Stimulated activated CD8-positive, alpha-beta memory T cell treated with anti-CD3 and anti-CD28 coated beads, Interleukin-7, amount 100 ng/mL, for 48 hours (primary cell): Measurements from ENCODE around the gene ARL6IP1.
"Not testable (repeated sequence)": the region's sequence is repeated elsewhere in the genome, so short reads cannot be mapped to it uniquely, and the experiment has no call there.

Experiments used
- DNase-seq, 2 donors: peaks; one replicate each; pipeline ENCODE4 v3.0.0-alpha.2; 2020; ENCODE audit warnings: low read depth in 1 of 2; ENCODE audit errors: extremely low read depth in 1 of 2

ARL6IP1 gene

GRCh38 chr16:18800293-18800692 lies 1.1 kb downstream of the ARL6IP1 start:
- DNase-seq = no peak

- DNase-seq = no peak
These were observed 1.8 kb downstream of the ARL6IP1 start for GRCh38 chr16:18799500-18799899.

- DNase-seq = no peak
These were observed 3.6 kb downstream of the ARL6IP1 start for GRCh38 chr16:18797746-18798145.

GRCh38 chr16:18796377-18796776 lies 5.0 kb downstream of the ARL6IP1 start:
- no peak for DNase-seq

- DNase-seq = no peak
These were observed 8.4 kb downstream of the ARL6IP1 start for GRCh38 chr16:18792836-18793433.

DNA sequence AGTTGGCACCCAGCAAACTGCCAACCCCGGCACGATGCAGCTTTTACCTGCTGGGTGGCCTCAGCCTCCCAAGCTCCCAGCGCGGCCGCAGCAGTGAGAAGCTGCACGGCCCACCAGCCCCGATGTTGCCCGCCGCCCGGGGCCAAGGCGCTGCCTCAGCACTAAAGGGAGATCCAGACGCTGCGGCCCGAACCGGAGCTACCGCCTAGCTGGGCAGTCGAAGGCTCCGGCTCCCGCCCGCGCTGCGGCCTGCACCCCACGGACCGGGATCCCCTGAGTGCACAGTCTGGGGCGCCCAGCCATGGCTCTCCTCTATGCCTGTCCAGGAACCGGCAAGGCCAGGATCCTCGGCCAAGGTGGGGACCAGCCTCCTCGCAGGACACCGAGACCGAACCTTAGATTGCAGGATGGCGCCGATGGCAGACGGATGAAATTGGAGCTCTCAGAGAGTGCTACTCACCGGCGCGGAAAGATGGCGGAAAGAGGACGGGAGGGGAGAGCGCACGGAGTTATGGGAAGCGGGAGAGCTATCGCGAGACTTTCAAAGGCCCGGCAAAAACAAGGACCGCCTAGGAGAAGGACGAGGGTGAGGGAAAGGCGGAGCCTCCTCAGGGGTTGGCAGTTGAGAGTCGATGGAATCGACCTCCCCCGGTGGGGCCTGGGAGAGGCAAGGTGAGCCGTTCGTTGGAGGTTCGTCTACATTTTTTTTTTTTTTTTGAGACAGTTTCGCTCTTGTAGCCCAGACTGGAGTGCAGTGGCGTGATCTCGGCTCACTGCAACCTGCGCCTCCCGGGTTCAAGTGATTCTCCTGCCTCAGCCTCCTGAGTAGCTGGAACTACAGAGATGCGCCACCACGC lies 11.3 kb downstream of the ARL6IP1 start, which contains the start of gene RPS15A:
TSS of gene RPS15A (minus strand) at position 485 of the 857 bp plus-strand sequence. CDS start 1,221 bp downstream, outside the sequence.
- peak; percentile 83 to 92 for DNase-seq

- no peak for DNase-seq
These were observed 11.9 kb downstream of the ARL6IP1 start for GRCh38 chr16:18789515-18789849.

DNA sequence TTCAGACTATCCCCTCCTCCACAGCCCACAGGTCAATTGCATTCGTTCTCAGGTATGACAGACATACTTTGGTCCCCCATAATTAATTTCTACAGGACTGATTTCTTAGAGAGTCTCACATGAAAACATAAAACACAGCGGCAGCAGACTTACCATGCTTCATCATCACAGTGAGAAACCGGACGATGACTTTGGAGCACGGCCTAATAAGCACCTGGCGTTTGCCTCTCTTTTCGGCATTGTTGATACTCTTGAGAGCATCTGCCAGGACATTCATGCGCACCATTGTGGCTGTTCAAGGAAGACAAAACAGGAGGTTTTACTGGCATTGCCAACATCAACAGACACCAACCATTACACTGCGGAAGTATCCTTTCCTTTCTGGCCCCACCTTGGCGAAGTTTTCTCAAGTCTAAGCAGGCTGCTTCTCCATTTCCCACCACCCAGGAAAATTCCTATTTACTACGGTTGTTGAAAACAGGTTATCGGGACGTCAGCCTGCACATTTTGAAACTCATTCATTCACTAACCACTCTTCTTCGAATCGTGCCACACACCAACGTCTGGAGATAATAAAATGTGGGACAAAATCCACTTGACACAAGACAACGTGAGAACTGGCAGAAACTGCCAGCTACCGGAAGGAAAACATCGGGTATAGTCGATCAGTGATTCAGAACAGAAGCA lies 12.4 kb downstream of the ARL6IP1 start:
- DNase-seq = no peak

DNA sequence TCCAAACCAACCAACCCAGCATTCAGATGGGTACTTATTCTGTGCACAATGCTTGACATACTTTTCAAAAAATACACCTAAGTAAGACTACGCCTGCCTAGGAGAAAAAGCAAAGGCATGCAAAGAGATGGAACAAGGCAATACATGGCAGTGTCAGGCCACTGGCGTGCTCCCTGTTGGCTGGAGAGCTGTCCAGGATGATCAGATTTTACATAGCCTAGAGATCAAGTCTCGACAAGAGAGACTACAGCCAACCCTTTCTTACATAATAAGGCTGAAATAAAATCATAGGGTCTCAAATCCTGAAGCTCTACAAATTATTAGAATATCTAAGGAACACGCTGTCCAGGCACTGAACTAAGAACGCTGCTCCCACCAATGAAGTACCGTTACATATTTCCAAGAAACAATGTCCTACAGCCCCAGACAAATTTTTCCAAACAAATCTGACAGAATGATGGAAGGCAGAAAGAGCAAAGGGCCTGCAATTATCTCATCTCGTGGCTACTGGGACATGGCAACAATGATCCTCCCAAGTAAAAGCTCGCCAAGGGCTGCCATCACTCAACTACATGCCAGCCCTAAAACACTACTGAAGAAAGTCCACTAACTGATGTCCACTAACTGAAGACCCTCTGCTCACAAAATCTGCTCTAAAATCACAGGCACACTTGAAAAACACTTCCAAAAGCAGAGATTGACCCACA lies 16.3 kb downstream of the ARL6IP1 start:
- DNase-seq = no peak

- no peak for DNase-seq
These were observed 17.7 kb downstream of the ARL6IP1 start for GRCh38 chr16:18783430-18784341.

DNA sequence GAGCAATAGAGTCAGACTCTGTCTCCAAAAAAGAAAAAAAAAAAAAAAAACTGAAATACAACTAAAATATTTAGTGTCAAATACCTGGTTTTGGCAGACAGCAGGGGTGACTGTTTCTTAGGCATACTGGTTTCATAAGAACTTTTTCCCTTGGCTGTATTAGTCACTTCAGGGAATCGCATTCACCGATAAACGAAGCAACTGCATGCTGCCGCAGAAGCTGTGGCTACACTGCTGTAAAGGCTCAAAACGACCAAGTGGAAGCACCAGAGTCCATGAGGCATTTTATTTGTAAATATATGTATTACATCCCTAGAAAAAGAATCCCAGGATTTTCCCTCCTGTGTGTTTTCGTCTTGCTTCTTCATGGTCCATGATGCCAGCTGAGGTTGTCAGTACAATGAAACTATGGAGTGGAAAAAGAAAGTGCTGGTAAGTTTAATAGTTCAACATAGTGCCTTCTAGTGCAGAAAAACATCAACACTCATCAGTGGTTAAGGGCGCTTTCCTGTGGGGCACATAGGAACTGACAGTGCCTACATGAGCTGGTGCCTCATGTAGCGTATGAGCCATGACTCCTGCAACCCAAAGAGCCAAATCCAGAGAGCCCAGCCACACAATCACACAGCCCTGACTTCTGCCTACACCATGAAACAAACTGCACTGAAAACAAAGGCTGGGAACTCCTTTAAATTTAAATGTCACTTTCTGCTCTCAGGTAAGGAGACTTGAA lies 18.5 kb downstream of the ARL6IP1 start:
- no peak for DNase-seq

- not testable (repeated sequence) for DNase-seq
These were observed 20.1 kb downstream of the ARL6IP1 start for GRCh38 chr16:18781232-18781631.

DNA sequence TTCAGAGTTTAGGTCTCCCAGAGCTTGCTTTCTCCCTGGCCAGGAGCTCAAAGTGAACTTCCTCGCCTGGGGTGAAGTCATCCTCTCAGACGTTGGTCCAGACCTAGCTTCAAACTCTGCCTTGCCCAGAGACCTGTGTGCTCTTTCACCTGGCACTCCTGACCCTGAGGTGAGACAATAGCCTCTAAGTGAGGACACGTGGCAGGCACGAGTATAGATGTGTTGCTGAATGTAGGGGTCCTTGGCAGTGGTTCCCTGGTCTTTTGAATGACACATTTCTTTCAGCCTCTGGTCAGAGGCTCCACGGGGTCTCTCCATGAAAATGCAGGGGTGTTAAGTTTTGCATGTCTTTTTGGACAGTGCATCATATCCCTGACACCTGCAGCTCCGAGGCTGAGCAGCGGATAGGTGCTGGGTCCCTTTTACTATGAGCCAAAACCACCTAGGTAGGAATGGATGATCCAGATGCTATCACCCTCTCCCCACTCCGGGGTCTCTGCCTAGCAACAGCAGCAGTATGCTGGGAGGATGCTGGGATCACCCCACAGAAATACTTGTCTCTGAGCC lies 20.8 kb downstream of the ARL6IP1 start:
- not testable (repeated sequence) for DNase-seq

DNA sequence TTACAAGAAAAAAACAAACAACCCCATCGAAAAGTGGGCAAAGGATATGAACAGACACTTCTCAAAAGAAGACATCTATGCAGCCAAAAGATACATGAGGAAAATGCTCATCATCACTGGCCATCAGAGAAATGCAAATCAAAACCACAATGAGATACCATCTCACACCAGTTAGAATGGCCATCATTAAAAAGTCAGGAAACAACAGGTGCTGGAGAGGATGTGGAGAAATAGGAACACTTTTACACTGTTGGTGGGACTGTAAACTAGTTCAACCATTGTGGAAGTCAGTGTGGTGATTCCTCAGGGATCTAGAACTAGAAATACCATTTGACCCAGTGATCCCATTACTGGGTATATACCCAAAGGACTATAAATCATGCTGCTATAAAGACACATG lies 23.7 kb downstream of the ARL6IP1 start:
- DNase-seq = not testable (repeated sequence)

DNA sequence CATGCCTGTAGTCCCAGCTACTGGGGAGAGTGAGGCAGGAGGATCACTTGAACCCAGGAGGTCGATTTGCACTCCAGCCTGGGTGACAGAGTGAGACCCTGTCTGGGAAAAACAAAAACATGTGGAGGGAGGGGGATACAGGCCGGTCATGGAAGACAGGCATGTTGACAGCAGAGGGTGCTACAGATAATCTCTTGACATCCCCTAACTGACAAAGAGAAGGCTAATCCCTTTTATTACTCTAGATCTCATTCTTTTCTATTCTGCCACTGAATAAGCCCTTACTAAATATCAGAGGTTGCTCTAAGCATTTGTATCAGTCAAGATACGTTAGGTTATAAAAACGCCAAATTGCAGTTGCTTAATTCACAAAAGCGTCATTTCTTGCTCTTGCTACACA lies 25.0 kb downstream of the ARL6IP1 start:
- DNase-seq = not testable (repeated sequence)

GRCh38 chr16:18774651-18775050 lies 26.7 kb downstream of the ARL6IP1 start:
- DNase-seq = not testable (repeated sequence)

- DNase-seq = not testable (repeated sequence)
These were observed 29.2 kb downstream of the ARL6IP1 start for GRCh38 chr16:18772171-18772570.

DNA sequence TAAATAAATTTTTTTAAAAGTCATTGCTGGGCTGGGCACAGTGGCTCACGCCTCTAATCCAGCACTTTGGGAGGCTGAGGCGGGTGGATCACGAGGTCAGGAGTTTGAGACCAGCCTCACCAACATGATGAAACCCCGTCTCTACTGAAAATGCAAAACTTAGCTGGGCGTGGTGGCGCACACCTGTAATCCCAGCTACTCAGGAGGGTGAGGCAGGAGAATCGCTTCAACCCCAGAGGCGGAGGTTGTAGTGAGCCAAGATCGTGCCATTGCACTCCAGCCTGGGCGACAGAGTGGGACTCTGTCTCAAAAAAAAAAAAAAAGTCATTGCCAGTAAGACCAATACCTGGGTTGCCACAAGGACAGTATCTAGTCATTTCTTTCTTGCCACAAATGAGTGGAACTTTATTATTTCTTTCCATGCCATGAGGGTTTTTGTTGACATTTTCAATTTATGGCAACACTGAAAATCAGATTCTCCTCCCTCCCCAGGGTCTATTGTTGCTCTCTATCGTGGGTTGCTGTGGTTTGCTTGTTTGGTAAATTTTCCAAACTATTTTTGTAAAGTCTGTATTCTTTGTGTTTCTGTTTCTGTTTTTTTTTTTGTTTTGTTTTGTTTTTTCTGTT lies 30.9 kb downstream of the ARL6IP1 start:
- DNase-seq = not testable (repeated sequence)

- peak in 1 of 2 donors; percentile 13 for DNase-seq
These were observed 34.1 kb downstream of the ARL6IP1 start for GRCh38 chr16:18767217-18767616.
